Caco-2 (cell line): Measurements from ENCODE around the gene CRACR2A. TPM values are rescaled to one million over a fixed set of nuclear protein-coding genes. Genes with fewer than 3 reads are reported as not detected.

Experiments
- BruUV-seq: library from RNA; stranded (reverse); fragments of 400-500 nt; replicated peaks from 2 replicates; lab custom pipeline; 2021; lab: Mats Ljungman, UMichigan
- CTCF ChIA-PET: fragments of 300-600 bp; sonication (Branson Sonifier 250); formaldehyde crosslinking; loops from one replicate; lab custom pipeline; 2022; ENCODE audit warnings: antibody characterized with exemption; lab: Charles Lee
- POLR2A ChIA-PET: fragments of 300-600 bp; sonication (Branson Sonifier 250); formaldehyde crosslinking; loops from one replicate; lab custom pipeline; 2022; ENCODE audit warnings: antibody characterized with exemption; lab: Charles Lee
- DNase-seq, 2 experiments: peaks; one replicate each; pipeline versions ENCODE4 v3.0.0 to v3.0.0-alpha.2; 2020 to 2022
- H3K27me3 ChIP-seq: replicated peaks from 2 replicates; pipeline ENCODE4 v1.6.0; 2011; ENCODE audit warnings: low read length; ENCODE audit not compliant: control insufficient read depth, insufficient read depth
- H3K36me3 ChIP-seq: 2 replicates; pipeline ENCODE4 v1.5.1; 2011; ENCODE audit warnings: low read length; ENCODE audit not compliant: control insufficient read depth, insufficient read depth
- H3K4me1 ChIP-seq: fragments of 250-450 bp; sonication (Bioruptor Pico); 2 replicates; pipeline ENCODE4 v1.5.1; 2020; ENCODE audit warnings: mild to moderate bottlenecking
- H3K4me3 ChIP-seq: 2 replicates; pipeline ENCODE4 v1.5.1; 2011; ENCODE audit warnings: low read depth, mild to moderate bottlenecking, control low read depth, low read length
- H3K9me3 ChIP-seq: fragments of 250-450 bp; sonication (Bioruptor Pico); 2 replicates; pipeline ENCODE4 v1.5.1; 2020; ENCODE audit warnings: mild to moderate bottlenecking, moderate library complexity
- H3K27ac Mint-ChIP-seq: one replicate; pipeline ENCODE4 v1.8.0; 2022; ENCODE audit warnings: mixed read lengths; ENCODE audit not compliant: unreplicated experiment
- H3K27me3 Mint-ChIP-seq: one replicate; pipeline ENCODE4 v1.8.0; 2022; ENCODE audit warnings: mixed read lengths; ENCODE audit not compliant: insufficient read depth, unreplicated experiment
- H3K36me3 Mint-ChIP-seq: one replicate; pipeline ENCODE4 v1.8.0; 2022; ENCODE audit warnings: mild to moderate bottlenecking, mixed read lengths; ENCODE audit not compliant: insufficient read depth, unreplicated experiment
- H3K4me1 Mint-ChIP-seq: one replicate; pipeline ENCODE4 v1.8.0; 2022; ENCODE audit warnings: low read depth, mixed read lengths; ENCODE audit not compliant: unreplicated experiment
- H3K4me3 Mint-ChIP-seq: one replicate; pipeline ENCODE4 v1.8.0; 2022; ENCODE audit warnings: mild to moderate bottlenecking, moderate library complexity, mixed read lengths; ENCODE audit not compliant: unreplicated experiment
- H3K9me3 Mint-ChIP-seq: one replicate; pipeline ENCODE4 v1.8.0; 2022; ENCODE audit warnings: mixed read lengths; ENCODE audit not compliant: unreplicated experiment
- intact Hi-C: fragments of 100-400 bp; cut with micrococcal nuclease; formaldehyde crosslinking; loops from one replicate; pipeline ENCODE4 v1.10.0; 2022; ENCODE audit not compliant: unreplicated experiment
- total RNA-seq: library from RNA; stranded (reverse); gene quantifications from 2 replicates; pipeline ENCODE4 v1.2.3, GENCODE V29; 2022
- TF ChIP-seq, protein P1 (sequence below), 2 experiments: fragments of 200-600 bp in 1 of 2; IDR thresholded peaks; 1 replicate in 1 of 2; 2 replicates in 1 of 2; pipeline versions ENCODE4 v1.5.1 to v1.8.0; 2011 to 2022; ENCODE audit warnings: antibody characterized with exemption in 1 of 2, control low read depth in 1 of 2, inconsistent platforms in 1 of 2, low read depth in 1 of 2, low read length in 1 of 2, mild to moderate bottlenecking in 1 of 2, moderate library complexity in 1 of 2; ENCODE audit not compliant: insufficient read depth in 1 of 2, severe bottlenecking in 1 of 2, unreplicated experiment in 1 of 2

Gene CRACR2A
- total RNA-seq, 1 experiment from 2014 or later, result 16.5 TPM

- no peaks in the 10 kb centered on the region for H3K27me3 ChIP-seq
- Mint-ChIP-seq H3K27me3 (no peaks in the 10 kb centered on the region), H3K4me1 (no peaks in the 10 kb centered on the region), H3K9me3 (no peaks in the 10 kb centered on the region), H3K36me3 (no peaks in the 10 kb centered on the region), H3K4me3 (no peak overlapping the region), H3K27ac (no peak overlapping the region)
- no TSS peak for BruUV-seq
- intact Hi-C loops, result no loop called here
- TF ChIP-seq, protein P1, sequence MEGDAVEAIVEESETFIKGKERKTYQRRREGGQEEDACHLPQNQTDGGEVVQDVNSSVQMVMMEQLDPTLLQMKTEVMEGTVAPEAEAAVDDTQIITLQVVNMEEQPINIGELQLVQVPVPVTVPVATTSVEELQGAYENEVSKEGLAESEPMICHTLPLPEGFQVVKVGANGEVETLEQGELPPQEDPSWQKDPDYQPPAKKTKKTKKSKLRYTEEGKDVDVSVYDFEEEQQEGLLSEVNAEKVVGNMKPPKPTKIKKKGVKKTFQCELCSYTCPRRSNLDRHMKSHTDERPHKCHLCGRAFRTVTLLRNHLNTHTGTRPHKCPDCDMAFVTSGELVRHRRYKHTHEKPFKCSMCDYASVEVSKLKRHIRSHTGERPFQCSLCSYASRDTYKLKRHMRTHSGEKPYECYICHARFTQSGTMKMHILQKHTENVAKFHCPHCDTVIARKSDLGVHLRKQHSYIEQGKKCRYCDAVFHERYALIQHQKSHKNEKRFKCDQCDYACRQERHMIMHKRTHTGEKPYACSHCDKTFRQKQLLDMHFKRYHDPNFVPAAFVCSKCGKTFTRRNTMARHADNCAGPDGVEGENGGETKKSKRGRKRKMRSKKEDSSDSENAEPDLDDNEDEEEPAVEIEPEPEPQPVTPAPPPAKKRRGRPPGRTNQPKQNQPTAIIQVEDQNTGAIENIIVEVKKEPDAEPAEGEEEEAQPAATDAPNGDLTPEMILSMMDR (IDR thresholded peaks at IDR 0.05; ENCODE audit: insufficient read depth in 1 of 2, low read depth in 1 of 2, low read length in 1 of 2, severe bottlenecking in 1 of 2, unreplicated experiment in 1 of 2), result no peak
- H3K4me3 ChIP-seq, result no peak overlapping the region
- ChIA-PET CTCF (no interaction called here), POLR2A (no interaction called here)
- no peaks in the 10 kb centered on the region for H3K4me1 ChIP-seq
- no peak for DNase-seq
- H3K9me3 ChIP-seq, result no peaks in the 10 kb centered on the region
- H3K36me3 ChIP-seq, result peaks cover 1% of the 10 kb centered on the region; the same call in 1 of the 2 replicates
Measured at GRCh38 chr12:3647504-3647903, 105.4 kb downstream of the CRACR2A start.

DNA sequence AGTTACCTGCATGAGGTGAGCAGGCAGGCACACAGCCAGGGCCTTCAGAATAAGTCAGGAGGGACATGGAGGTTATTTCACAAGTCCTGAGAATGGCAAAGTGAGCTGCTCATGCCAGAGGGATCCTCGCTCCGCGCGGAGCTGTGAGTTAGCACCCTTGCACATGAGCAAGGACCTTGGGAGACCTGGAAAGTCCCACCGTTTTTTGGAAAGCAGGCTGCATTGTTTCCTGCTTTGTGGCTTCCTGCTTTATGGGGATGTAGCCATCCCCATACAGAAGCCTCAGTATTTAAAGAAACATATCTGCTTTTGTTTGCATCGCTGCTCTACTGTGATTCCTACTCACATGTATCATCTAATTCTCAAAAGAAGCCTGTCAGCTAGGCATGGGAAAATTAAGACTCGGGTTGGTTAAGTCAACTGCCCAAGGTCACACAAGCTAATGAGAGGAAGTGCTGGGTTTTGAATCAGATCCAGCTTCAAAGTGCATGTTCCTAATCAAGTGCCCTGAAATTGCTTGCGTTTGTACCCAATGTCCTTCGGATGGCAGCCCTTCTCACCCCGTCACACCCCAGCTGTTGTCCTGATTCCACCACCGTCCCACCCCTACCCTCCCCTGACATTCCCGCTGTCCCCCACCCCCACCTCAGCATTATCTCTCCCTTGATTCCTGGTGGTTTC is 106.2 kb downstream of the CRACR2A start:
- ChIA-PET CTCF (no interaction called here), POLR2A (no interaction called here)
- H3K4me3 Mint-ChIP-seq, result no peak overlapping the region
- Histone ChIP-seq H3K27me3 (no peaks in the 10 kb centered on the region), H3K36me3 (peaks cover 1% of the 10 kb centered on the region; the same call in 1 of the 2 replicates), H3K4me3 (no peak overlapping the region), H3K9me3 (no peaks in the 10 kb centered on the region), H3K4me1 (no peaks in the 10 kb centered on the region; the same call in 1 of the 2 replicates)
- DNase-seq, result no peak
- no peaks in the 10 kb centered on the region for H3K36me3 Mint-ChIP-seq
- H3K27ac Mint-ChIP-seq, result no peak overlapping the region
- no peaks in the 10 kb centered on the region for H3K27me3 Mint-ChIP-seq
- H3K9me3 Mint-ChIP-seq, result no peaks in the 10 kb centered on the region
- TF ChIP-seq, protein P1 (IDR thresholded peaks at IDR 0.05; ENCODE audit: insufficient read depth in 1 of 2, low read depth in 1 of 2, low read length in 1 of 2, severe bottlenecking in 1 of 2, unreplicated experiment in 1 of 2), result no peak
- peaks cover 5% of the 10 kb centered on the region for H3K4me1 Mint-ChIP-seq
- intact Hi-C loops, result no loop called here
- BruUV-seq, result no TSS peak

DNA sequence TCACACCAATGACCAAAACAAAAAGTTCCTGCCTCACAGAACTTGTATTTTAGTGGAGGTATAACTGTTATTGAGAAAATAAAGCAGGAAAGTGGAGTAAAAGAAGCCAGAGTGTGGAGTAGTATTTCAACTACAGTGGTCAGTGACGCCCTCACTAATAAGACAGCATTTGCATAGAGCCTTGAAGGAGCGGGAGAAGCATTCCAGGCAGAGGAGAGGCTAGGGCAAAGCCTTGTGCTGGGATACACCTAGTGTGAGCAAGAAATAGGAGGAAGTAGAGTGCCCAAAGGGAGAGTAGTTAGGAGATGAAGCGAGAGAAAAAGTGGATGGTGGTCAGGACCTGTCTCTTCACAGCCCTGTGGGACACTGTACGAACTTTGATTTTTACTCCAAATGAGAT is 107.8 kb downstream of the CRACR2A start:
- CTCF ChIA-PET, result no interaction called here
- intact Hi-C loops, result loop anchor here (2.0 kb wide), 1 partner anchor 344 kb away; no protein-coding TSS in a partner anchor
- TF ChIP-seq, protein P1 (IDR thresholded peaks at IDR 0.05; ENCODE audit: insufficient read depth in 1 of 2, low read depth in 1 of 2, low read length in 1 of 2, severe bottlenecking in 1 of 2, unreplicated experiment in 1 of 2), result no peak
- Mint-ChIP-seq H3K27me3 (no peaks in the 10 kb centered on the region), H3K4me3 (no peak overlapping the region), H3K36me3 (no peaks in the 10 kb centered on the region), H3K4me1 (peaks cover 6% of the 10 kb centered on the region), H3K9me3 (no peaks in the 10 kb centered on the region), H3K27ac (no peak overlapping the region)
- no TSS peak for BruUV-seq
- H3K9me3 ChIP-seq, result no peaks in the 10 kb centered on the region
- DNase-seq, result no peak
- no peak overlapping the region for H3K4me3 ChIP-seq
- POLR2A ChIA-PET, result no interaction called here
- H3K27me3 ChIP-seq, result no peaks in the 10 kb centered on the region
- H3K4me1 ChIP-seq, result no peaks in the 10 kb centered on the region; the same call in 1 of the 2 replicates
- H3K36me3 ChIP-seq, result peaks cover 1% of the 10 kb centered on the region; the same call in 1 of the 2 replicates
